Vagina (tissue), 2 donors: ENCODE results near the gene METTL23. TPM values are rescaled to one million over a fixed set of nuclear protein-coding genes. Genes with fewer than 3 reads are reported as not detected.
"Not testable (repeated sequence)": the region's sequence is repeated elsewhere in the genome, so short reads cannot be mapped to it uniquely, and the experiment has no call there.

Source experiments
- DNase-seq, 2 donors: peaks; one replicate each; pipeline ENCODE4 v3.0.0-alpha.2; 2017; ENCODE audit errors: extremely low spot score in 2 of 2
- H3K27ac ChIP-seq: fragments of 200-600 bp; sonication (generic); one replicate; pipeline ENCODE4 v1.5.1; 2019
- H3K27me3 ChIP-seq: fragments of 200-600 bp; sonication (generic); one replicate; pipeline ENCODE4 v1.5.1; 2019
- H3K36me3 ChIP-seq, 2 donors: fragments of 200-600 bp; sonication (generic); one replicate each; pipeline ENCODE4 v1.5.1; 2017 to 2019
- H3K4me1 ChIP-seq: fragments of 200-600 bp; sonication (generic); one replicate; pipeline ENCODE4 v1.5.1; 2019
- H3K4me3 ChIP-seq, 2 donors: fragments of 200-600 bp; sonication (generic); 1 replicate in 1 of 2; 2 replicates in 1 of 2; pipeline ENCODE4 v1.5.1; 2016 to 2019
- H3K9me3 ChIP-seq: fragments of 200-600 bp; sonication (generic); one replicate; pipeline ENCODE4 v1.5.1; 2019
- POLR2A ChIP-seq, 2 donors: fragments of 450-650 bp; IDR thresholded peaks; one replicate each; pipeline ENCODE4 v1.6.1; 2017; ENCODE audit warnings: antibody characterized with exemption in 2 of 2, mild to moderate bottlenecking in 2 of 2, moderate library complexity in 2 of 2
- POLR2AphosphoS5 ChIP-seq, 2 donors: sonication (generic); formaldehyde crosslinking; IDR thresholded peaks; one replicate each; pipeline ENCODE4 v1.9.0; 2017; ENCODE audit warnings: antibody characterized with exemption in 2 of 2, mild to moderate bottlenecking in 2 of 2, low read depth in 1 of 2; ENCODE audit not compliant: insufficient read depth in 1 of 2
- intact Hi-C: fragments of 100-400 bp; cut with DNase I; formaldehyde crosslinking; loops from one replicate; pipeline ENCODE4 v1.15.1; 2023
- total RNA-seq: library from RNA; depleted of rRNA; stranded (reverse); fragments of >200 nt; gene quantifications from one replicate; pipeline ENCODE4 v1.2.3, GENCODE V29; 2016
- TF ChIP-seq, protein P1 (sequence below), 3 experiments: fragments of 450-650 bp in 2 of 3; fragments of 200-600 bp in 1 of 3; sonication (generic) in 1 of 3; IDR thresholded peaks; one replicate each; pipeline ENCODE4 v1.5.1; 2017 to 2019; ENCODE audit warnings: antibody characterized with exemption in 3 of 3, mild to moderate bottlenecking in 2 of 3, moderate library complexity in 2 of 3

Gene METTL23
- total RNA-seq, 1 donor from 2014 or later, result 20.9 TPM

DNA sequence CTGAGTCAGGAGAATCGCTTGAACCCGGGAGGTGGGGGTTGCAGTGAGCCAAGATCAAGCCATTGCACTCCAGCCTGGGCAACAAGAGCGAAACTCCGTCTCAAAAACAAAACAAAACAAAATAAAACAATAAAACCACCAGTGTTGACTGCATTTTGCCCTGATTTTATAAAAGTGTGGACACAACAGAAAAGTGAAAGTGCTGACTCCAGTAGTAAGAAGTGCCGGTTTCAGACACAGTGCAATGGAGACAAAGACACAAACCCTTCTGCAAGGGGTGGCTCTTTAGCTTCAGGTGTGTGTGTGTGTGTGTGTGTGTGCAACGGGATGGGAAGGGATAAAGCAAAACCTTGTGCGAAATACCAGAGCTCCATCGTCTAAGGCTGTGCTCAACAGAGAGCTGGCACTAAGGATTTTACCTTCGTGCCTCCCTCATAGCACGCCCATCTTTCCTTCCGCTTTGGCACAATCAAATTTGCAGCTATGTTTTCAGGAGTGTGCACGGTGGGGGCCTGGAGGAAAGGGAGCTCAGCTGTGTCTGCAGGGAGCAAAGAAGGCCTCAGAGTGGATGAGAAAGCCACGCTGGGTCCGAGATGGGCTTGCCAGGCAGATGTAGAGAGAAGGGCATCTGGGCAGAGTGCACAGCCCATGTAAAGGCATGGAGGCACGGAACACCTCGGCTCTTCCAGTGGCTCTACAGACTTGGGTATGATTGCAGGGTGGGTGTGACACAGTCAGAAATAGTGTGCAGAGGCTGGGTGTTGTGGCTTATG lies 31.4 kb upstream of the METTL23 start:
- H3K4me1 ChIP-seq, result peaks cover 75% of the 10 kb centered on the region
- no peaks in the 10 kb centered on the region for H3K27me3 ChIP-seq
- H3K9me3 ChIP-seq, result no peaks in the 10 kb centered on the region
- no peak overlapping the region for H3K4me3 ChIP-seq
- no peaks in the 10 kb centered on the region for H3K36me3 ChIP-seq
- no peak for TF ChIP-seq POLR2AphosphoS5 (IDR thresholded peaks at IDR 0.05; ENCODE audit: insufficient read depth in 1 of 2, low read depth in 1 of 2)
- no peak for TF ChIP-seq POLR2A (IDR thresholded peaks at IDR 0.05)
- TF ChIP-seq, protein P1, sequence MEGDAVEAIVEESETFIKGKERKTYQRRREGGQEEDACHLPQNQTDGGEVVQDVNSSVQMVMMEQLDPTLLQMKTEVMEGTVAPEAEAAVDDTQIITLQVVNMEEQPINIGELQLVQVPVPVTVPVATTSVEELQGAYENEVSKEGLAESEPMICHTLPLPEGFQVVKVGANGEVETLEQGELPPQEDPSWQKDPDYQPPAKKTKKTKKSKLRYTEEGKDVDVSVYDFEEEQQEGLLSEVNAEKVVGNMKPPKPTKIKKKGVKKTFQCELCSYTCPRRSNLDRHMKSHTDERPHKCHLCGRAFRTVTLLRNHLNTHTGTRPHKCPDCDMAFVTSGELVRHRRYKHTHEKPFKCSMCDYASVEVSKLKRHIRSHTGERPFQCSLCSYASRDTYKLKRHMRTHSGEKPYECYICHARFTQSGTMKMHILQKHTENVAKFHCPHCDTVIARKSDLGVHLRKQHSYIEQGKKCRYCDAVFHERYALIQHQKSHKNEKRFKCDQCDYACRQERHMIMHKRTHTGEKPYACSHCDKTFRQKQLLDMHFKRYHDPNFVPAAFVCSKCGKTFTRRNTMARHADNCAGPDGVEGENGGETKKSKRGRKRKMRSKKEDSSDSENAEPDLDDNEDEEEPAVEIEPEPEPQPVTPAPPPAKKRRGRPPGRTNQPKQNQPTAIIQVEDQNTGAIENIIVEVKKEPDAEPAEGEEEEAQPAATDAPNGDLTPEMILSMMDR (IDR thresholded peaks at IDR 0.05), result no peak
- H3K27ac ChIP-seq, result peak overlapping the region; percentile 62
- intact Hi-C loops, result no loop called here
- DNase-seq, result no peak

DNA sequence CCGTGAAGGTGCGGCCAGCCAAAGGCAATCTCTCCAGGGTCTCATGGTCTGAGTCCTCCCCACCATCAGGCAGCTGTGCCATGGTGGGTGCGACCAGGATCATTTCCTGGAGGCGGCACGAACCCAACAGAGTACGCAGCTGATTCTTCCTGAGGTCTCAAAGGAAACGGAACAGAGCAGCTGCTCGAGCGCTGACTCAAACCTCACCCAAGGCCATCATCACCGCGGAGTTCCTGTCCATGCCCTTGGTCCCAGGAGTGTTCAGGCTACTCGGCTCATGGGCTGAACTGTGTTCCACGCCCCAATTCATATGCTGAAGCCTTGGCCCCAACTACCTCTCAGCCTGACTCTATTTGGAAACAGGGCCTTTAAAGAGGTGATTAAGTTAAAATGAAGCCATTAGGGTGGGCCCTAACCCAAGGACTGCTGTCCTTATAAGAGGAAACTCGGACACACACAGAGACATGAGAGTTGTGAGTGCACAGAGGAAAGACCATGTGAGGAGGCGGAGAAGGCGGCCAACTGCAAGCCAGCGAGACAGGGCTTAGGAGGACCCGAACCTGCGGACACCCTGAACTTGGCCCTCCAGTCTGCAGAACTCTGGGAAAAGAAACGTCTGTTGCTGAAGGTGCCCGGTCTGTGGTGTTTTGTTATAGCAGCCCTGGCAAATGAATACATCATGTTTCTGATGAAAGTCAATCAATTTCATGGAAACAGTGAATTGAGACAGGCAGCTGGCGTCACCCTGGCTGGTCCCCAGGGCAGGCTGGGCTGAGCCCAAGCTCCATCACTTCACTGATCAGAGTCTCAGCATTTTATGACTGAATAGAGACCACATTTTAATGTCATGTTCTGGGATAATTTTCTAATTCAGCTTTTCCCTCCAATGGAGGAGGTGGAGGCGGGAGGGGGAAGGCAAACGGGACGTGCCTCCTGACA lies 29.6 kb upstream of the METTL23 start:
- Histone ChIP-seq H3K4me1 (peaks cover 84% of the 10 kb centered on the region), H3K36me3 (no peaks in the 10 kb centered on the region), H3K27ac (peak overlapping the region; percentile 53), H3K9me3 (no peaks in the 10 kb centered on the region), H3K27me3 (no peaks in the 10 kb centered on the region), H3K4me3 (peak overlapping the region in 1 of 2 donors; percentile 13)
- no peak for DNase-seq
- intact Hi-C loops, result no loop called here
- TF ChIP-seq POLR2A (IDR thresholded peaks at IDR 0.05) (no peak), POLR2AphosphoS5 (IDR thresholded peaks at IDR 0.05; ENCODE audit: insufficient read depth in 1 of 2, low read depth in 1 of 2) (peak in 1 of 2 donors; percentile 42)
- TF ChIP-seq, protein P1 (IDR thresholded peaks at IDR 0.05), result no peak

DNA sequence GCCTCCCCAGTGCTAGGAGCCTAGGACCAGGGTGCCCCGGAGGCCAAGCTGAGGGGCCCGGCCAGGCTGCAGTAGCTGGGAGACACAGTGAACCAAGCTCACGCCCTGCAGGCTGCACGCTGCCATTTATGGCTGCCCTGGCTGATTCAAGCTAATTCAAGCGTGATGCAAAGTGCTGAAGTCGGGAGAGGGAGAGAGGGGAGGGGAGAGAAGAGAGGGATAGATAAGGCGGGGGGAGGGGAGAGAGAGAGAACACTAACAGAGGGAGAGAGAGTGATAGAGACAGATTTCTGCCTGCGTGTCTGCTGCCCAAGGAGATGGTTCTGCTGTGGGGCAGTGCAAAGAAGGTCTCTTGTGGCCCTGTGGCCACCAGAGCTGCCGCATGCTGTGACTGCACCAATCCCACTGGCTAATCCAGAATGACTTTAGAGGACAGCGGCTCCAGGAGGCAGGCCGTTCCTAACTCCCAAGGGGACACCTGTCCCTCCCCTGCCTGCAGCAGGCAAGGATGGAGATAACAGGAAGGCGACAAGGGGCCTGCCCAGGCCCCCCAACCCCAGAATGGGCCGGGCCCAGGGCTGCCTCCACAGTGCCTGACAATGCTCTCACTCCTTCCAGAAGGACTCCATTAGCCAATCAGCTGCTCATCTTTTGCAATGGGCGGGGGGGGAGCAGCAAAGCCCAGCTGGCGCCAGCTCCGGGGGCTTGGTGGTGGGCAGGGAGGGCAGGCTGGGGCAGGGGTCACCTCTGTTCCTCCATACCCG lies 28.8 kb upstream of the METTL23 start:
- Histone ChIP-seq H3K4me3 (peak overlapping the region in 1 of 2 donors; percentile 13), H3K27ac (peak overlapping the region; percentile 53), H3K36me3 (no peaks in the 10 kb centered on the region), H3K4me1 (peaks cover 92% of the 10 kb centered on the region), H3K27me3 (no peaks in the 10 kb centered on the region), H3K9me3 (no peaks in the 10 kb centered on the region)
- TF ChIP-seq POLR2AphosphoS5 (IDR thresholded peaks at IDR 0.05; ENCODE audit: insufficient read depth in 1 of 2, low read depth in 1 of 2) (no peak), POLR2A (IDR thresholded peaks at IDR 0.05) (no peak)
- TF ChIP-seq, protein P1 (IDR thresholded peaks at IDR 0.05), result no peak
- no peak for DNase-seq
- intact Hi-C loops, result no loop called here

DNA sequence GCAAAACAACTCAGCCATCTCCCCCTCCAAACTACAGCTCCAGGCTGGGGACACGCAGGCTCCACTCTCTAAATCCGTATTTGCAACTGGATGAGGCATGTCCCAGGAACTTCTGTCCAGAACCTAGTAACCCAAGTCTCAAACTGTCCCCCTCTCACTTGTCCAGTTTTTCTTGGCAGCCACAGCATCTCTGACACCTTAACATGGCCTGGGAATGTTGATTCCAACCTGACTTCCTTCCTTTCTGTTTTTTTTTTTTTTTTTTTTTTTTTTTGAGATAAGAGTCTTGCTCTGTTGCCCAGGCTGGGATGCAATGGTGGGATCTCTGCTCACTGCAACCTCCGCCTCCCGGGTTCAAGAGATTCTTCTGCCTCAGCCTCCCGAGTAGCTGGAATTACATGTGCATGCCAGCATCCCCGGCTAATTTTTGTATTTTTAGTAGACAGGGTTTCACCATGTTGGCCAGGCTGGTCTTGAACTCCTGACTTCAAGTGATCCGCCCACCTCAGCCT lies 28.1 kb upstream of the METTL23 start:
- H3K27me3 ChIP-seq, H3K36me3 ChIP-seq, DNase-seq, H3K4me3 ChIP-seq, intact Hi-C loops, H3K9me3 ChIP-seq: not testable (repeated sequence)
- peaks cover 93% of the 10 kb centered on the region for H3K4me1 ChIP-seq
- H3K27ac ChIP-seq, result peak overlapping the region; percentile 53

DNA sequence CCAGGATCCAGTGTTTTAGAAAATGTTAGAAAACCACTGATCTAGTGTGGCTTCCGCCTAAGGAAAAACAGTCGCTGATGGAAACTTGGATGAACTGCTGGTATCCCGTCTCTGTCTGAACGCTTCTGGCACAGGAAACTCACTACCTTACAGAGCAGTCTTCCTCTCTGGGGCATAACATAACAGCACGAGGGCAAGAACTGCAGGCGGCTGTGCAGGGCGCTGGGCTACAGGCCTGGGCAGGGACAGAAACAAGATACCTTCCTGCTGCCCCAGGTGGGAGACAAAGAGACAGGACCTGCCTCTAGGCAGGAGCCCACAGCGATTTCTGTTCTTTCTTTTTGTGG lies 26.4 kb upstream of the METTL23 start:
- no peaks in the 10 kb centered on the region for H3K9me3 ChIP-seq
- H3K27me3 ChIP-seq, result no peaks in the 10 kb centered on the region
- peaks cover 81% of the 10 kb centered on the region for H3K4me1 ChIP-seq
- no peak for DNase-seq
- TF ChIP-seq, protein P1 (IDR thresholded peaks at IDR 0.05), result no peak
- no peak for TF ChIP-seq POLR2AphosphoS5 (IDR thresholded peaks at IDR 0.05; ENCODE audit: insufficient read depth in 1 of 2, low read depth in 1 of 2)
- peak overlapping the region; percentile 68 for H3K27ac ChIP-seq
- intact Hi-C loops, result no loop called here
- no peaks in the 10 kb centered on the region for H3K36me3 ChIP-seq
- H3K4me3 ChIP-seq, result peak overlapping the region; percentile 23 to 35
